SU-DHL-6 (cell line): ENCODE measurements around the gene RASL10A.

Experiments used
- H2AFZ ChIP-seq: fragments of 200-600 bp; sonication (generic); 2 replicates; pipeline ENCODE4 v1.6.1; 2014; ENCODE audit warnings: low read depth, mild to moderate bottlenecking, moderate library complexity, mixed read lengths, antibody characterized with exemption, low read length; ENCODE audit not compliant: severe bottlenecking
- H3F3A ChIP-seq: fragments of 200-600 bp; shearing (Covaris generic); 2 replicates; pipeline ENCODE4 v1.6.0; 2016; ENCODE audit warnings: antibody characterized with exemption, mild to moderate bottlenecking; ENCODE audit not compliant: insufficient read depth
- H3K27ac ChIP-seq: fragments of 200-600 bp; sonication (generic); 2 replicates; pipeline ENCODE4 v1.5.1; 2016; ENCODE audit warnings: low read depth, mild to moderate bottlenecking, low read length, moderate library complexity, mixed read lengths
- H3K27me3 ChIP-seq: fragments of 200-600 bp; sonication (generic), shearing (Covaris generic); 2 replicates; pipeline ENCODE4 v1.6.0; 2014; ENCODE audit warnings: mild to moderate bottlenecking, low read length
- H3K36me3 ChIP-seq: fragments of 200-600 bp; sonication (generic); 2 replicates; pipeline ENCODE4 v1.6.1; 2014; ENCODE audit warnings: mild to moderate bottlenecking, low read length, mixed read lengths
- H3K4me2 ChIP-seq: fragments of 300-600, 200-600 bp; shearing (Covaris generic), sonication (generic); 2 replicates; pipeline ENCODE4 v1.6.0; 2014; ENCODE audit warnings: low read length, low read depth, mild to moderate bottlenecking; ENCODE audit not compliant: poor library complexity, severe bottlenecking
- H3K4me3 ChIP-seq: fragments of 200-600 bp; sonication (generic); 2 replicates; pipeline ENCODE4 v1.5.1; 2014; ENCODE audit warnings: antibody characterized with exemption, low read length, mild to moderate bottlenecking, mixed read lengths; ENCODE audit not compliant: insufficient read depth, poor library complexity, severe bottlenecking
- H3K79me2 ChIP-seq: fragments of 200-600 bp; sonication (generic); 2 replicates; pipeline ENCODE4 v1.6.1; 2014; ENCODE audit warnings: mild to moderate bottlenecking, low read length, moderate library complexity; ENCODE audit not compliant: insufficient read depth
- H3K9ac ChIP-seq: fragments of 200-600 bp; sonication (generic); 2 replicates; pipeline ENCODE4 v1.7.0; 2014; ENCODE audit warnings: mild to moderate bottlenecking, low read length
- H3K9me2 ChIP-seq: fragments of 200-600 bp; sonication (generic); replicated peaks from 2 replicates; pipeline ENCODE4 v1.6.1; 2014; ENCODE audit warnings: low read length; ENCODE audit not compliant: insufficient read depth
- H3K9me3 ChIP-seq: fragments of 200-600 bp; sonication (generic); 2 replicates; pipeline ENCODE4 v1.6.1; 2014; ENCODE audit warnings: low read length, mixed read lengths; ENCODE audit not compliant: insufficient read depth
- H4K20me1 ChIP-seq: fragments of 200-600 bp; sonication (generic); 2 replicates; pipeline ENCODE4 v1.6.1; 2014; ENCODE audit warnings: low read depth, mild to moderate bottlenecking, antibody characterized with exemption, low read length, moderate library complexity, mixed read lengths
- EZH2phosphoT487 ChIP-seq: fragments of 200-600 bp; sonication (generic), shearing (Covaris generic); conservative IDR thresholded peaks from 2 replicates; pipeline ENCODE4 v1.6.1; 2018; ENCODE audit warnings: mild to moderate bottlenecking, antibody characterized with exemption, low read length, moderate library complexity, mixed read lengths
- TF ChIP-seq, protein P1 (sequence below): fragments of 200-600 bp; sonication (generic); IDR thresholded peaks from one replicate; pipeline ENCODE4 v1.5.1; 2017; ENCODE audit warnings: antibody characterized with exemption, mild to moderate bottlenecking, low read length, moderate library complexity; ENCODE audit not compliant: insufficient read depth, poor library complexity, severe bottlenecking

The RASL10A gene

DNA sequence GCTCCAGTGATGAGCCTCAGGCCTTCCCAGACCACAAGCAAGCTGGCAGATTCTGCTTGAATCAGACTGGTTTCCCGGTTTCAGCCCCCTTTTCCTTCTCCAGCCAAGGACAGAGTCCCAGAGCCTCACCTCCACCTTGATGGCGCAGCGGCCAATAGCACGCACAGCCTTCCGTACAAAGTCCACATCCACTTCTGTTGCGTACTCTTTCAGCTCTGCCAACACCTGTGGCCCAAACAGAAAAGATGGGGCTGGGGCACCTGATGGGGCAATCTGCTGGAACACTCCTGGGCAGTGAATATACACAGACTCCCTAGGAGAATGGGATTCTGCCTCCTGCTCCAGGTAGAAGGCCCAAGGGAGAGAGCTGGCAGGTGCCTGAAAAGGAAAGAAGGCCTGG lies 35.5 kb upstream of the RASL10A start:
- TF ChIP-seq, protein P1, sequence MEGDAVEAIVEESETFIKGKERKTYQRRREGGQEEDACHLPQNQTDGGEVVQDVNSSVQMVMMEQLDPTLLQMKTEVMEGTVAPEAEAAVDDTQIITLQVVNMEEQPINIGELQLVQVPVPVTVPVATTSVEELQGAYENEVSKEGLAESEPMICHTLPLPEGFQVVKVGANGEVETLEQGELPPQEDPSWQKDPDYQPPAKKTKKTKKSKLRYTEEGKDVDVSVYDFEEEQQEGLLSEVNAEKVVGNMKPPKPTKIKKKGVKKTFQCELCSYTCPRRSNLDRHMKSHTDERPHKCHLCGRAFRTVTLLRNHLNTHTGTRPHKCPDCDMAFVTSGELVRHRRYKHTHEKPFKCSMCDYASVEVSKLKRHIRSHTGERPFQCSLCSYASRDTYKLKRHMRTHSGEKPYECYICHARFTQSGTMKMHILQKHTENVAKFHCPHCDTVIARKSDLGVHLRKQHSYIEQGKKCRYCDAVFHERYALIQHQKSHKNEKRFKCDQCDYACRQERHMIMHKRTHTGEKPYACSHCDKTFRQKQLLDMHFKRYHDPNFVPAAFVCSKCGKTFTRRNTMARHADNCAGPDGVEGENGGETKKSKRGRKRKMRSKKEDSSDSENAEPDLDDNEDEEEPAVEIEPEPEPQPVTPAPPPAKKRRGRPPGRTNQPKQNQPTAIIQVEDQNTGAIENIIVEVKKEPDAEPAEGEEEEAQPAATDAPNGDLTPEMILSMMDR: no peak
- TF ChIP-seq EZH2phosphoT487: no peak
- Histone ChIP-seq H3K9me3 (no peaks in the 10 kb centered on the region), H4K20me1 (no peaks in the 10 kb centered on the region)

GRCh38 chr22:29348956-29349355 lies 33.5 kb upstream of the RASL10A start:
- no peak overlapping the region for H3K27ac ChIP-seq
- H3K9me3 ChIP-seq: no peaks in the 10 kb centered on the region
- H3K4me2 ChIP-seq: no peak overlapping the region
- H3K79me2 ChIP-seq: no peaks in the 10 kb centered on the region
- H3K4me3 ChIP-seq: no peak overlapping the region
- H3F3A ChIP-seq: no peaks in the 10 kb centered on the region
- TF ChIP-seq, protein P1: no peak
- no peak for TF ChIP-seq EZH2phosphoT487
- no peak overlapping the region for H3K9ac ChIP-seq
- H2AFZ ChIP-seq: no peak overlapping the region
- H3K36me3 ChIP-seq: peaks cover 15% of the 10 kb centered on the region; the same call in 1 of the 2 replicates
- no peaks in the 10 kb centered on the region for H3K9me2 ChIP-seq
- no peaks in the 10 kb centered on the region for H3K27me3 ChIP-seq
- H4K20me1 ChIP-seq: no peaks in the 10 kb centered on the region

More for the DNA sequence above, 35.5 kb upstream of the RASL10A start:
- H3K27ac ChIP-seq: no peak overlapping the region
- H3K36me3 ChIP-seq: peaks cover 18% of the 10 kb centered on the region; the same call in 1 of the 2 replicates
- H3K4me3 ChIP-seq: no peak overlapping the region
- no peaks in the 10 kb centered on the region for H3K79me2 ChIP-seq
- no peaks in the 10 kb centered on the region for H3K9me2 ChIP-seq
- no peaks in the 10 kb centered on the region for H3K27me3 ChIP-seq
- H3K9ac ChIP-seq: no peak overlapping the region
- H3K4me2 ChIP-seq: no peak overlapping the region
- no peak overlapping the region for H2AFZ ChIP-seq
- no peaks in the 10 kb centered on the region for H3F3A ChIP-seq

DNA sequence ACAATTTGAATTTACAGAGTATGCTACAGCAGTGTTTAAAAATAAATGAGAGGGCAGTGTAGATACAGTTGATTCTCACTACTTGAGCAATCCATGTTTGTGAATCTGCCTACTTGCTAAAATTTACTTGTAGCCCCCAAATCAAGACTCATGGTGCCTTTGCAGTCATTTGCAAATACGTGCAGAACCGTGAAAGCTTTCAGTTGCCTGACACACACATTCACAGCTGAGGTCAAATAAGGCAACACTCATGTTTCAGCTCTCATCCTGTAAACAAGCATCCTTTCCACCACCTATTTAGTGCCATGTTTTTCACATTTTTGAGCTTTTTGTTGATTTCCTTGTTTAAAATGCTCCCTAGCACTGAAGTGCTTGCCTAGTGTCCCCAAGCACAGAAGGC lies 32.5 kb upstream of the RASL10A start:
- Histone ChIP-seq H3K9me3 (no peaks in the 10 kb centered on the region), H3K9ac (no peak overlapping the region), H3F3A (no peaks in the 10 kb centered on the region), H3K9me2 (no peaks in the 10 kb centered on the region), H3K79me2 (no peaks in the 10 kb centered on the region), H3K27me3 (no peaks in the 10 kb centered on the region), H3K4me3 (no peak overlapping the region), H3K4me2 (no peak overlapping the region), H2AFZ (no peak overlapping the region), H3K36me3 (peaks cover 15% of the 10 kb centered on the region; the same call in 1 of the 2 replicates), H4K20me1 (no peaks in the 10 kb centered on the region), H3K27ac (no peak overlapping the region)
- TF ChIP-seq EZH2phosphoT487: no peak
- TF ChIP-seq, protein P1: no peak

DNA sequence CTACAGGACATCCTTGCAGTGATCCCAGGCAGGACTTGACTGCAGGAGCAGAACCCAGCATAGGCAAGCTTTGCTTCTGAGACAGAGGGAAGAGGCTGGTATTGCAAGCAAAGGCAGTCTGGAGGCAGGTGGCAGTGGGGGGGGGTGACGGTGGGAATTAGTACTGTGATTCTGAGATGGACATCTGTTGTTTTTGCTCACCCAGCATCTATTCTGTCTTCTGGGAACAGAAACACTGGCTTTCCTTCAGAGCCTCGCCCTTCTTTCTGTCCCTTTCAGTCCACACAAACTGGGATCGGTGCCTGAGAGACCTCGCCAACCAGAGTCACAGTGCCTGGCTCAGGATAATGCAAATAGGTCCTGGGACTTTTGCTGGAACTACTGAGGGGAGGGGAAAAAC lies 31.2 kb upstream of the RASL10A start:
- no peaks in the 10 kb centered on the region for H3K79me2 ChIP-seq
- H3F3A ChIP-seq: no peaks in the 10 kb centered on the region
- no peak overlapping the region for H3K27ac ChIP-seq

More for the DNA sequence above, 31.2 kb upstream of the RASL10A start:
- no peaks in the 10 kb centered on the region for H3K27me3 ChIP-seq
- H3K9me2 ChIP-seq: no peaks in the 10 kb centered on the region
- H4K20me1 ChIP-seq: no peaks in the 10 kb centered on the region
- no peak for TF ChIP-seq EZH2phosphoT487
- TF ChIP-seq, protein P1: no peak
- no peaks in the 10 kb centered on the region for H3K9me3 ChIP-seq
- H3K4me3 ChIP-seq: no peak overlapping the region
- H3K4me2 ChIP-seq: no peak overlapping the region
- H3K9ac ChIP-seq: no peak overlapping the region
- H3K36me3 ChIP-seq: peaks cover 15% of the 10 kb centered on the region; the same call in 1 of the 2 replicates
- H2AFZ ChIP-seq: no peak overlapping the region
